NOMO-1 (cell line): ENCODE data around the gene TRIM8.

Source experiments
- DNase-seq, 2 experiments: peaks; one replicate each; lab custom pipeline; 2025; ENCODE audit not compliant: unreplicated experiment in 2 of 2; lab: John Stamatoyannopoulos, UW

TRIM8 gene, protein sequence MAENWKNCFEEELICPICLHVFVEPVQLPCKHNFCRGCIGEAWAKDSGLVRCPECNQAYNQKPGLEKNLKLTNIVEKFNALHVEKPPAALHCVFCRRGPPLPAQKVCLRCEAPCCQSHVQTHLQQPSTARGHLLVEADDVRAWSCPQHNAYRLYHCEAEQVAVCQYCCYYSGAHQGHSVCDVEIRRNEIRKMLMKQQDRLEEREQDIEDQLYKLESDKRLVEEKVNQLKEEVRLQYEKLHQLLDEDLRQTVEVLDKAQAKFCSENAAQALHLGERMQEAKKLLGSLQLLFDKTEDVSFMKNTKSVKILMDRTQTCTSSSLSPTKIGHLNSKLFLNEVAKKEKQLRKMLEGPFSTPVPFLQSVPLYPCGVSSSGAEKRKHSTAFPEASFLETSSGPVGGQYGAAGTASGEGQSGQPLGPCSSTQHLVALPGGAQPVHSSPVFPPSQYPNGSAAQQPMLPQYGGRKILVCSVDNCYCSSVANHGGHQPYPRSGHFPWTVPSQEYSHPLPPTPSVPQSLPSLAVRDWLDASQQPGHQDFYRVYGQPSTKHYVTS

DNA sequence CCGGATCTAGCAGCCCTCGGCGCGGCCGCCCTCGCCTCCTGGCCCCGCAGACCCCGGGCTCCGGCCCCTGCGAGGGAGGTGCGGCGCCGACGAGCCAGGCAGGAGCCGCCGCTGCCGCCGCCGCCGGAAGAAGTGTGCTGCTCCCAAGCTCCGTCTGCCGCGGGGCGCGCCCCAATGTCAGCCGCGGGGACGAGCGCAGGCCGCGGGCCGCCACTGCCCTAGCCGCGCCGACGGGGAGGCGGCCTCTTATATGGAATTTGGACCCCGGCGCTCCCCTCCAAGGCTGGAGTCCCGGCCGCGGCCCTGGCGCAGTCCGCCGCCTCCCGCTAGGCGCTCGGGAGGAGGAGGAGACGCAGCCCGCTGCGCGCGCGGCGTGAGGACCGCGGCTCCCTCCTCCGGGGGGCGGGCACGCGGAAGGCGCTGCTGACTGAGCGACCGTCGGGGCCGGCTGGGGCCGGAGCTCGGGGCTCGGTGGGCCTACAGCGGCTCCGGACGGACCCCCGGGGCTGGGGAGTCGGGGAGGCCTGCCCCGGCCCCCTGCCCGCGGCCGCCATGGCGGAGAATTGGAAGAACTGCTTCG is at the start of gene TRIM8:
Gene TRIM8 (plus strand): TSS at position 414 of the 580 bp plus-strand sequence. CDS start 139 bp downstream, at position 553.
- peak; percentile 40 to 59 for DNase-seq

DNA sequence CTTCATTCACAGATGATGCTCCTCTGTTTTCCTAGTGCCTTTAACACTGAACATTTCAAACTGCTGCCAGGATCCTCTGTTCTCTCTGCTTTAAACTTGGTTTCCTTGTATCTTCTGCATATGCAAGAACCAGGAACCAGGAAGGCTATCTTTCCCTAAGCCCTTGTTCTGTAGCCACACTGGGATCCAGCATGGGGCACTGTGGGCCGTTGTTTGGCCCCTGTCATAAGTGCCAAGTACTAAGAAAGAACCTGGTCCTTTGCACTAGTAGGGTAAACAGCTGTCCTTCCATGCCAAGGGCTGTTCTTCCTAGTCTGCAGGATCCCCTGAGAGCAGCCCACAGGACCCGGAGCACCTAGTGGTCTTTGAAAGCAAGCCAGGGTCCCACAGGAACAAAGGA is 49.0 kb upstream of the TRIM8 start:
- no peak for DNase-seq

DNA sequence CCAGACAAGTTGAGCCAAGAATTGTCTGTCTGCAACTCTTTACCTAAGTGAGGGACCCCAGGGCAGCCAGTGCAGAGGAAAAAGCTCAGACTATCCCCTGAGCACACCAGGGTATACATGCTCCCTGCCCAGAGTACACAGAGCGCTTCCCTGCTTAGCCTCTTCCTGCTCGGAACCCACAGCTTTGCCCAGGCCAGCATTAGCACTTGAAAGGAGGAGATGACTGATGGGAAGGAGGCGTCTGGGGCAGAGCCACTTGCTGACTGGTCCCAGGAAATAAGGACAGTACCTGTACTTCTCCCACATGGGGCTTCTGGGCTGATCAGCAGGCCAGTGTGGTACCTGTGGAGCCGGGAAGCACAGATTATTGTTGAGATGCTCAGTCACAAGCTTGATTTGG is 48.4 kb upstream of the TRIM8 start:
- DNase-seq, result no peak

DNA sequence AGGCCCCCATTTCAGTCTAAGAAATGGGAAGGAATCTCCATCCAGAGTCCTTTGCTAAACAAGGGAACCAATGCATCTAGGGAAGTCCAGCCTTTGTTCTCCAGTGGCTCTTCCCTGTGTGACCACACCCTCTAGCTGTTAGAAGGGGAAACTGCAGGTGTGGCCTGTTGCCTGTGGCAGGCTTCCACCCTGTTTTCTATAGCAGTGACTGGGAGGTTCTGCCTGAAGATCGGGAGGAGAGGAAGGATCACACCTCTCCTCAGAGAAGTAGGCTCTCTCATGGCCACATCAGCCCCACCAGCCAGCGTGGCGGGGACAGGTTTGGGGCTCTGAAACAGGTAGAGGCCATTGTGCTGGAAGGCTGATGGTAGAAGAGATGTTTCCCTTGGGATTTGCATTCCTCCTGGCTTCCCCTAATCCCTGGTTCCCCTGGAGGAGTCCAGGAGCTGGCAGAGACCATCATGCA is 47.7 kb upstream of the TRIM8 start:
- peak; percentile 25 to 53 for DNase-seq

- DNase-seq, result no peak
Observed at GRCh38 chr10:102597131-102597991, 46.9 kb upstream of the TRIM8 start.

DNA sequence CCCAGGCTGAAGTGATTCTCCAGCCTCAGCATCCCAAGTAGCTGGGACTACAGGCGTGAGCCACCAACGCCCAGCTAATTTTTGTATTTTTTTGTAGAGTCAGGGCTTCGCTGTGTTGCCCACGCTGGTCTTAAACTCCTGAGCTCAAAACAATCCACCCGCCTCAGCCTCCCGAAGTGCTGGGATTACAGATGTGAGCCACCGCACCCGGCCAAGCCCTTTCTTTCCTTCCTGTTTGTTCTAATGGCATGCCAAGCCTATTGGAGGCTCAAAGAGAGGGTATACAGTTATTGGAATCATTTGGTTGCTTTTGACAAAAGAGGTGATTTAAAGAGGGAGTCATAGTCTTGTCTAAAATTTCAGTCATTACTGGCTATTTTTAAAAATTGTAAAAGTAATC is 46.0 kb upstream of the TRIM8 start:
- no peak for DNase-seq

DNA sequence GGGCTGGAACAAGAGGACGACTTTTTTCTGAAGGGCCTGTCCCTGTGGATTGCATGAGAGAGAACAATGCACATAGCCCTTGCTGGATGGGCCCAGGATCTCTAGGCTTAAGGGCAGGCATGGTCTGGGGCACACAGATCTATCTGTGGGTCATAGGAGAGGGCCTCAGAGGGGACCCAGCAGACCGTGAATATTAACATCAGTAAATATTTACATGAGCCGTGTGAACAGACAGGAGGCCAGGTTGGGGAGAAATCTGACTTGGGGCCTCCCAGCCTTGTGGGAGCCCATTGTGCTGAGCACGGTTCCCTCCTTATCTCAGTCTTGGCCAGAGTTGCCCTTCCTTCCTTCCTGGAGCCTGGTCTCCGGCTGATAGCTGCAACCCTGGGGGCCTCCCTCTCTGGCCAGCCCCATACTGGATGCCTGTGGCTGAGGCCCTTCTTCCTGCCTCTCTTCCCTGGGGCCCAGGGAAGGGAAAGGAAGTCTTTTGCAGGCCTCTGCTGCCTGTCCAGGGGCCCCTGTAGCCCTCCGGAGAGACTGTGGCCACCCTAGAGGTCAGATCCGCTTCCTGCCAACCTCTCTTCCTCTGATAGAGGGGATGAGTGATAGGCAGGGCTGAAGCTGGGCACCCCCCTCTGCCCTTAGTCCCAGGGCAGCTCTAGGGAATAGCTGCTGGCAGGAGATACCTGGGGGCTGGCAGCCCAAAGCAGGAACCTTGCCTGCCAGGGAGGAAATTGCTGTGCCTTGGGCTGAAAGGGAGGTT is 44.5 kb upstream of the TRIM8 start:
- peak in 1 of 2 experiments; percentile 16 for DNase-seq

GRCh38 chr10:102600816-102601215 is 43.5 kb upstream of the TRIM8 start:
- no peak for DNase-seq

DNA sequence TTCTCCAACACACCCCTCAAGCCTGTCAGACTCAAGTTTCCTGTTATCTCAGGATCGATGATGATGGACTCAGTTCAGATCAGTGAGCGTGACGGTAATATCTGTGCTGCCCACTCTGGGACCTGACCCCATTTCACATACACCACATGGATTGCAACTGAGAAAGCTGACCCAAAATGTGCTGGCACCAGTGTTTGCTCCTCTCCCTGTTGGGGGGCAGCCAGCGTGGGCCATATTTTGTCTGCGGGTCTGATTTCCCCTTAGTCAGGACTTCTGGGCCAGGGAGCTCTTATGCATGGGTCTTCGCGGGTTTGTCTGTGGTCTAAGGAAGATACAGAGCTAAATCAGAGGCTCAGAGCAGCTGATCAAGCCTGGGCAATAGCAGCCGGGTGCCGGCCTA is 42.6 kb upstream of the TRIM8 start:
- no peak for DNase-seq

GRCh38 chr10:102602272-102603045 is 41.8 kb upstream of the TRIM8 start:
- no peak for DNase-seq

DNA sequence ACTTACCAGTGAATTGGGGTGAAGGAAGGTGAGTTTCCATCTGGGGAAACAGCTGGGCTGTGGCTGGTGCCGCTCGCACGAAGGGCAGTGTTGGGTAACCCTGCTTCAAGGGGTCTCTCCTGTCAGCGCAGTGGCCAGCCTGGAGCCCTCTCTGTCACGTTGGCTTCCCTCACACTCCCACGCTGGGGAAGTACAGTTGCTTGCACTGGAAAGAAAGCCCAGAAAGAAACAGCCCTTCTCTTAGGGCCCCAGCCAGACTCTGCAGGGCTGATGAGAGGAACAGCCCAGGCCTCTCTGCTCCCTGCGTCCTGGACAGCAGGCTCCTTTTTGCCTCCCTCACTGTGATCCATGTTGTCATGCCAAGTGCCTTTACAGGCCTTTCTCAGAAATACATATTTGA is 40.3 kb upstream of the TRIM8 start:
- DNase-seq, result no peak

GRCh38 chr10:102604439-102604841 is 39.8 kb upstream of the TRIM8 start:
- DNase-seq, result no peak

GRCh38 chr10:102605712-102606111 is 38.6 kb upstream of the TRIM8 start:
- no peak for DNase-seq

- no peak for DNase-seq
Observed at GRCh38 chr10:102608487-102608886, 35.8 kb upstream of the TRIM8 start.

GRCh38 chr10:102610441-102610887 is 33.8 kb upstream of the TRIM8 start:
- DNase-seq, result no peak

- no peak for DNase-seq
Observed at GRCh38 chr10:102611514-102612087, 32.7 kb upstream of the TRIM8 start.

- no peak for DNase-seq
Observed at GRCh38 chr10:102612964-102613275, 31.4 kb upstream of the TRIM8 start.

DNA sequence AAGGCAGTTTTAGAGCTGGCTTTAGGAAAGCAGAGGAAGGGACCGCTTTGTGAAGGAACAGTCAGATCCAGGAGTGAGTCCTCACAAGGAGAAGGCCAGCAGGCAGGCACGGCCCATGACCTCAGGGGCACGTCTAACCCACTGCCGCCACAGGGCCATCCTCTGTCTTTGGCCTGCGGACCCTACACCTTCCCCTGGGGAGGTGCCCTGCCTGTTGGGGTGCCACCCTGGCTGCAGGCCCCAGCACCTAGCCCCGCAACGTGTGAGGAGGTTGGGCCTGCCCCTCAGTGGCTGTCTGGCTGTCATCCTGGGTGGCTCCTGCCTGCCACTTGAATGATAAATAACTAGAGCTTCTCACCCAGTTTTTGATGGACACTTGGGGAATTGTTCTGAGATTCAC is 31.0 kb upstream of the TRIM8 start:
- no peak for DNase-seq

- DNase-seq, result no peak
Observed at GRCh38 chr10:102613785-102614184, 30.5 kb upstream of the TRIM8 start.
